Activated B cell treated with CpG ODN at 0.5 μM for 24 hours (primary cell): ENCODE results near the gene ANXA2R. TPM values are rescaled to one million over a fixed set of nuclear protein-coding genes. Genes with fewer than 3 reads are reported as not detected.

Source experiments
- ATAC-seq: fragments of 200-7000 bp; cut with Tn5 transposase; one replicate; pipeline ENCODE4 v1.10.0; 2021; ENCODE audit warnings: low read depth, mild to moderate bottlenecking, moderate library complexity
- CTCF ChIA-PET: fragments of 350-600 bp; sonication (Branson Sonifier 250); formaldehyde crosslinking; loops from one replicate; lab custom pipeline; 2021; ENCODE audit warnings: antibody characterized with exemption; lab: Charles Lee
- POLR2A ChIA-PET: fragments of 350-600 bp; sonication (Branson Sonifier 250); formaldehyde crosslinking; loops from one replicate; lab custom pipeline; 2021; ENCODE audit warnings: antibody characterized with exemption; lab: Charles Lee
- DNase-seq: peaks from one replicate; pipeline ENCODE4 v3.0.0; 2022
- H3K27ac Mint-ChIP-seq: one replicate; pipeline ENCODE4 v1.8.0; 2020; ENCODE audit warnings: mixed read lengths
- H3K27me3 Mint-ChIP-seq: one replicate; pipeline ENCODE4 v1.8.0; 2021; ENCODE audit warnings: mixed read lengths
- H3K36me3 Mint-ChIP-seq: one replicate; pipeline ENCODE4 v1.8.0; 2021; ENCODE audit warnings: low read depth, mixed read lengths
- H3K4me1 Mint-ChIP-seq: one replicate; pipeline ENCODE4 v1.8.0; 2021; ENCODE audit warnings: mixed read lengths
- H3K4me3 Mint-ChIP-seq: one replicate; pipeline ENCODE4 v1.8.0; 2020; ENCODE audit warnings: mild to moderate bottlenecking, mixed read lengths
- H3K9me3 Mint-ChIP-seq: one replicate; pipeline ENCODE4 v1.8.0; 2020; ENCODE audit warnings: mixed read lengths
- CTCF ChIP-seq: fragments of 200-600 bp; IDR thresholded peaks from one replicate; pipeline ENCODE4 v1.8.0; 2022; ENCODE audit warnings: antibody characterized with exemption, mild to moderate bottlenecking
- intact Hi-C: fragments of 100-400 bp; cut with micrococcal nuclease; formaldehyde crosslinking; loops from one replicate; pipeline ENCODE4 v1.15.1; 2024
- total RNA-seq: library from RNA; stranded (reverse); gene quantifications from 2 replicates; pipeline ENCODE4 v1.2.3, GENCODE V29; 2022

ANXA2R gene
- total RNA-seq, 1 donor from 2014 or later, result 7.9 TPM

GRCh38 chr5:43039471-43040286 is 440 bp downstream of the ANXA2R start:
- CTCF ChIA-PET, result interaction anchor here (0.8 to 4.5 kb wide), 8 partner anchors 20 to 130 kb away, joined by 3 to 46 read pairs (median 10); no protein-coding TSS in a partner anchor
- TF ChIP-seq CTCF, result no peak

DNA sequence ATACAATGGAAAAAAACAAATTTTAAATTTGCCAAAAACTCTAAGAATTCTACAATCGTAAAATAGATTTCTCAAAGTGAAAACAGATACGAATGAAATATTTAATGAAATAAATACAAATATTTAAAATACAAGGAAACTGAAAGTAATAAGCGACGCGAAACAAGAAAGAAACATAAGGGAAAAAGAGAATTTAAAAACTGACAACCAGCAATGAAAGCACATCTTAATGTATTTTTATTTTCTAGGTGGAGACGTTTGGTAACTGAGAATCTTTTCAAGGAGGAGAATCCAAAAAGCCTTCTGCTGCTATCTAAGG is 1.0 kb downstream of the ANXA2R start:
- ChIA-PET CTCF (interaction anchor here (1.0 to 4.5 kb wide), 7 partner anchors 19 to 130 kb away, joined by 3 to 46 read pairs (median 16); no protein-coding TSS in a partner anchor), POLR2A (interaction anchor here (0.9 to 9.9 kb wide), 13 partner anchors 12 to 350 kb away, joined by 3 to 475 read pairs (median 13); partner anchors contain the start of gene ZNF131)
- ATAC-seq (no peak), DNase-seq (no peak)
- no peak for TF ChIP-seq CTCF
- Mint-ChIP-seq H3K27me3 (no peaks in the 10 kb centered on the region), H3K27ac (peak overlapping the region; percentile 98), H3K36me3 (peaks cover 19% of the 10 kb centered on the region), H3K4me3 (peak overlapping the region; percentile 96), H3K9me3 (no peaks in the 10 kb centered on the region), H3K4me1 (peaks cover 55% of the 10 kb centered on the region)
- intact Hi-C loops, result no loop called here

More at GRCh38 chr5:43039471-43040286, 440 bp downstream of the ANXA2R start:
- Mint-ChIP-seq H3K36me3 (peaks cover 19% of the 10 kb centered on the region), H3K4me1 (peaks cover 53% of the 10 kb centered on the region), H3K9me3 (no peaks in the 10 kb centered on the region), H3K4me3 (peak overlapping the region; percentile 96), H3K27ac (peak overlapping the region; percentile 98), H3K27me3 (no peaks in the 10 kb centered on the region)
- POLR2A ChIA-PET, result interaction anchor here (0.9 to 9.9 kb wide), 13 partner anchors 11 to 350 kb away, joined by 3 to 475 read pairs (median 13); partner anchors contain the start of gene ZNF131
- intact Hi-C loops, result loop anchor here (1.0 to 2.0 kb wide), 7 partner anchors 19 to 274 kb away; partner anchors contain the start of genes HMGCS1 and NIM1K
- ATAC-seq, result peak; percentile 4
- peak; percentile 58 for DNase-seq

- H3K27ac Mint-ChIP-seq, result peak overlapping the region; percentile 79
- ChIA-PET POLR2A (interaction anchor here (0.5 to 9.9 kb wide), 17 partner anchors 10 to 445 kb away, joined by 3 to 475 read pairs (median 8); partner anchors contain the start of genes TMEM267 and ZNF131), CTCF (interaction anchor here (1.1 to 4.5 kb wide), 9 partner anchors 13 to 129 kb away, joined by 3 to 46 read pairs (median 5); no protein-coding TSS in a partner anchor)
- H3K9me3 Mint-ChIP-seq, result no peaks in the 10 kb centered on the region
- DNase-seq (no peak), ATAC-seq (no peak)
- no peak for TF ChIP-seq CTCF
- intact Hi-C loops, result no loop called here
- peaks cover 19% of the 10 kb centered on the region for H3K36me3 Mint-ChIP-seq
- H3K4me1 Mint-ChIP-seq, result peaks cover 58% of the 10 kb centered on the region
- no peaks in the 10 kb centered on the region for H3K27me3 Mint-ChIP-seq
- H3K4me3 Mint-ChIP-seq, result peak overlapping the region; percentile 74
Observed at GRCh38 chr5:43038496-43038989, 1.6 kb downstream of the ANXA2R start.

GRCh38 chr5:43037636-43038495 is 2.3 kb downstream of the ANXA2R start:
- DNase-seq (no peak), ATAC-seq (no peak)
- H3K27me3 Mint-ChIP-seq, result no peaks in the 10 kb centered on the region
- peak overlapping the region; percentile 74 for H3K4me3 Mint-ChIP-seq
- H3K36me3 Mint-ChIP-seq, result peaks cover 19% of the 10 kb centered on the region
- H3K9me3 Mint-ChIP-seq, result no peaks in the 10 kb centered on the region
- ChIA-PET POLR2A (interaction anchor here (0.5 to 9.9 kb wide), 13 partner anchors 9 to 446 kb away, joined by 3 to 475 read pairs (median 13); partner anchors contain the start of genes TMEM267 and ZNF131), CTCF (interaction anchor here (1.1 to 4.5 kb wide), 9 partner anchors 12 to 129 kb away, joined by 3 to 46 read pairs (median 5); no protein-coding TSS in a partner anchor)
- H3K4me1 Mint-ChIP-seq, result peaks cover 54% of the 10 kb centered on the region
- H3K27ac Mint-ChIP-seq, result peak overlapping the region; percentile 79
- TF ChIP-seq CTCF, result no peak
- intact Hi-C loops, result no loop called here
